Small intestine (tissue), 16 donors: ENCODE results near the gene PLPP4. TPM values are rescaled to one million over a fixed set of nuclear protein-coding genes. Genes with fewer than 3 reads are reported as not detected.

Experiments
- DNase-seq, 2 donors: peaks; one replicate each; pipeline versions ENCODE4 v3.0.0 to v3.0.0-alpha.2; 2013
- FAIRE-seq: peaks from 2 replicates; lab custom pipeline; 2012; peaks lifted over from hg19 to GRCh38; lab: Jason Lieb, UNC
- H3K27ac ChIP-seq, 3 donors: one replicate each; pipeline ENCODE4 v1.5.1; 2013; ENCODE audit warnings: low read length in 2 of 3, mild to moderate bottlenecking in 2 of 3, control low read depth in 1 of 3, inconsistent platforms in 1 of 3, low read depth in 1 of 3, moderate library complexity in 1 of 3
- H3K27me3 ChIP-seq, 3 donors: one replicate each; pipeline ENCODE4 v1.6.1; 2013; ENCODE audit warnings: low read length in 3 of 3, inconsistent platforms in 1 of 3; ENCODE audit not compliant: control insufficient read depth in 3 of 3, insufficient read depth in 3 of 3
- H3K36me3 ChIP-seq, 3 donors: one replicate each; pipeline ENCODE4 v1.6.1; 2013; ENCODE audit warnings: low read length in 3 of 3, inconsistent platforms in 1 of 3, low read depth in 1 of 3, mild to moderate bottlenecking in 1 of 3, moderate library complexity in 1 of 3; ENCODE audit not compliant: control insufficient read depth in 3 of 3, insufficient read depth in 2 of 3
- H3K4me1 ChIP-seq, 3 donors: one replicate each; pipeline ENCODE4 v1.6.1; 2013; ENCODE audit warnings: low read length in 2 of 3, inconsistent platforms in 1 of 3, low read depth in 1 of 3, mild to moderate bottlenecking in 1 of 3, moderate library complexity in 1 of 3; ENCODE audit not compliant: control insufficient read depth in 3 of 3, insufficient read depth in 2 of 3
- H3K4me3 ChIP-seq, 3 donors: one replicate each; pipeline ENCODE4 v1.5.1; 2013; ENCODE audit warnings: low read length in 3 of 3, control low read depth in 1 of 3, inconsistent platforms in 1 of 3, low read depth in 1 of 3, mild to moderate bottlenecking in 1 of 3, moderate library complexity in 1 of 3
- H3K9me3 ChIP-seq, 2 donors: one replicate each; pipeline ENCODE4 v1.6.1; 2013; ENCODE audit warnings: low read depth in 1 of 2, low read length in 1 of 2; ENCODE audit not compliant: control insufficient read depth in 2 of 2, insufficient read depth in 1 of 2
- WGBS, 3 donors: extraction: QIAGEN DNeasy Blood & Tissue Kit; methylation state at CpG; one replicate each; pipeline ENCODE4 v1.1.7; 2013; 5-methylcytosine and 5-hydroxymethylcytosine counted together
- long read RNA-seq, 10 donors: transcript quantifications; one replicate each; lab custom pipeline, GENCODE V29; 2026
- polyA plus RNA-seq, 4 donors: library from polyadenylated mRNA; stranded (reverse) in 3 of 4; unstranded in 1 of 4; fragments of 200-250 nt in 3 of 4; fragments of 120-200 nt in 1 of 4; gene quantifications; one replicate each; pipeline versions ENCODE4 v1.2.1 to v1.2.3, GENCODE V29; 2013
- donor health status: healthy with polysubstance abuse.
- donor health status: control.
- donor health status: control.
- donor health status: Bipolar disorder and iron deficiency.
- donor health status: healthy.

Gene PLPP4
- under 1 TPM in 1 of 4 donors, not detected in 3; 0.60 TPM for polyA plus RNA-seq
- long read RNA-seq, donor 1 = 0 reads
- long read RNA-seq, donor 2 = 0 reads
- long read RNA-seq, donor 3 = 0 reads
- long read RNA-seq, donor 4 = 0 reads
- long read RNA-seq, donor 5 = 0 reads
- long read RNA-seq, donor 6, partial matches to known transcripts = 0 of 1 reads
- long read RNA-seq, donor 6, other reads (novel, unspliced or antisense) = 0 of 1 reads
- long read RNA-seq, donor 7 = 0 reads
- long read RNA-seq, donor 8 = 0 reads
- long read RNA-seq, donor 9 = 0 reads
- long read RNA-seq, donor 10, partial matches to known transcripts = 0 of 2 reads
- long read RNA-seq, donor 10, other reads (novel, unspliced or antisense) = 0 of 2 reads

DNA sequence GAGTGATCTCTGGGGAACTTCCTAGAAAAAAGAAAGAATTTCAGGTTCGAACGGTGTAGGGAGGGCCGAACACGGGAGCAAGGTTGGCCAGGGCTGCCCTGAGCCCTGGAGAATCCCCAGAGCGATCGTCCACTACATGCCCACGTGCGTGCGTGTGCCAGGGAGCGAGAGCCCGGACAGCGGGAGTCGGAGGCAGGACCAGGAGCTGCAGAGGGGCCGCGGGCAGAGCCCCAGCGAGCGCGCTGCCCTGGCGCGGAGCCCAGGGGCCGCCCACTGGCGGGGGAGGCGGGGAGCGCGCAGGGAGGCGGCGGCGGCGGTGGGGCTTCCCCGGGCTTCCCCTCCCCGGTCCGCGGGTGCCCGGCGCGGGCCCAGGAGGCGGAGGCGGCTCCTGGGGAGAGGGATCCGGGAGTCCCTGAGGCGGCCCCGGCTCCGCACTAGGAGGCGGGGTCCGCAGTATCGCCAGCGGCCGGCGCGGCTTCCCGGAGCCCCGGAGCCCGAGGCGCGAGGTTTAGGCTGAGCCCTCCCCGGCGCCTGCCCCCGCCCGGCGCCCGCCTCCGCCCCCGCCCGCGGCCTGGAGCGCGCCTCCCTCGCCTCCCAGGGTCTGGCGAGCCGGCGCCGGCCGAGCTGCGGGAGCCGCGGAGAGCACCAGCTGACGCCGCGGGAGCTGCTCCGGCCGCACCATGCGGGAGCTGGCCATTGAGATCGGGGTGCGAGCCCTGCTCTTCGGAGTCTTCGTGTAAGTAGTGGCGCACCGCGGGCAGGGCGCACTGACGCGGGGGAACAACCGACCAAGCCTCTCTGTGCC is at the start of gene PLPP4:
PLPP4 (plus strand) TSS at position 602 of the 805 bp plus-strand sequence; CDS start at position 681, 79 bp downstream.
- H3K27me3 ChIP-seq = peaks cover 10 to 44% (median 22%) of the 10 kb centered on the region in 3 donors
- FAIRE-seq = no peak

DNA sequence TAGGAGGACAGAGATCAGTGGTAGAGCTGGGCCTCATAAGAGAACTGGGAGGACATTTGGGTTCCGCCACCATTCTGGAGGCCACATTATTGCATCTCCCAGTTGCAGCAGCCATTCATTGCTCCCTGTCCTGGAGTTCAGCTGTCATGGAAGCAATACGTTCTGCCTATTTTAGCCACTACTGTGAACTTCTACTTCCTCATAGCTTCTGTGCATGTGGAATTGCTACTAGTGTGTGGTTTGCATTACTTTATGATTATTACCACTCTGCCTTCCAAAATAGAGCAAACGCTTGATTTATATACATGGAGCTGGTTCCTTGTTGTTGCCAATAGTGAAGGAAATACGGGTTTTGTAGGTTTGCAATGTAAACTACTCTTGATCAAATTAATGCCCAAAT is 47.2 kb upstream of the PLPP4 start:
- Histone ChIP-seq H3K9me3 (no peaks in the 10 kb centered on the region), H3K27ac (no peak overlapping the region), H3K4me1 (no peaks in the 10 kb centered on the region), H3K27me3 (no peaks in the 10 kb centered on the region), H3K4me3 (no peak overlapping the region), H3K36me3 (no peaks in the 10 kb centered on the region)
- 74 to 84% (median 77%) methylated on average over 4 of the region's 4 CpGs for WGBS, 3 donors
- FAIRE-seq = no peak
- no peak for DNase-seq

More for the DNA sequence above, at the start of gene PLPP4:
- peak in 1 of 2 donors; percentile 36 for DNase-seq
- no peak within 1 kb of the TSS for H3K27ac ChIP-seq
- 1% methylated on average over 37 to 92 of the region's 92 CpGs for WGBS, 3 donors
- no peaks in the 10 kb centered on the region for H3K4me1 ChIP-seq
- no peaks in the 10 kb centered on the region for H3K36me3 ChIP-seq
- no peaks in the 10 kb centered on the region for H3K9me3 ChIP-seq
- H3K4me3 ChIP-seq = peak within 1 kb of the TSS in 2 of 3 donors; percentile 18 to 36

DNA sequence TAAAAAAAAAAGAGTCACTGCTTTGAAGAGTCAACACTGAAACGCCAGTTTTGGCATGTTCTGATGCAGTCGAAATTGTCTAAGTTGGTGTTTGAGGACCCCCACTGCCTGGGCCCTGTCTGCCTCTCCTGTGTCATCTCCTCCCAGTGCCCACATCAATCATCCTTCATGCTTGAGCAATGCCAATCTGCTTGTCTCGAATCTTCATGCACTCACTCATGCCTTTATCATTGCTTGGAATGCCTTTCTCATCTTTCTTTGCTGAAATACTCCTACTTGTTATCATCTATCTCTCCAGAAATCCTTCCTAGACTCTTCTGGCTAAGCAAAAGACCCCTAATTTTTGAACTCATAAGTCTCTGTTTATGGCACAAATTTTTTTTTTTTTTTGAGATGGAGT is 42.1 kb upstream of the PLPP4 start:
- H3K9me3 ChIP-seq = no peaks in the 10 kb centered on the region
- H3K36me3 ChIP-seq = no peaks in the 10 kb centered on the region
- WGBS, 3 donors = 59 to 74% (median 60%) methylated on average over 3 of the region's 3 CpGs
- no peaks in the 10 kb centered on the region for H3K27me3 ChIP-seq
- DNase-seq = no peak
- no peaks in the 10 kb centered on the region for H3K4me1 ChIP-seq
- no peak overlapping the region for H3K4me3 ChIP-seq
- no peak overlapping the region for H3K27ac ChIP-seq
- FAIRE-seq = no peak

DNA sequence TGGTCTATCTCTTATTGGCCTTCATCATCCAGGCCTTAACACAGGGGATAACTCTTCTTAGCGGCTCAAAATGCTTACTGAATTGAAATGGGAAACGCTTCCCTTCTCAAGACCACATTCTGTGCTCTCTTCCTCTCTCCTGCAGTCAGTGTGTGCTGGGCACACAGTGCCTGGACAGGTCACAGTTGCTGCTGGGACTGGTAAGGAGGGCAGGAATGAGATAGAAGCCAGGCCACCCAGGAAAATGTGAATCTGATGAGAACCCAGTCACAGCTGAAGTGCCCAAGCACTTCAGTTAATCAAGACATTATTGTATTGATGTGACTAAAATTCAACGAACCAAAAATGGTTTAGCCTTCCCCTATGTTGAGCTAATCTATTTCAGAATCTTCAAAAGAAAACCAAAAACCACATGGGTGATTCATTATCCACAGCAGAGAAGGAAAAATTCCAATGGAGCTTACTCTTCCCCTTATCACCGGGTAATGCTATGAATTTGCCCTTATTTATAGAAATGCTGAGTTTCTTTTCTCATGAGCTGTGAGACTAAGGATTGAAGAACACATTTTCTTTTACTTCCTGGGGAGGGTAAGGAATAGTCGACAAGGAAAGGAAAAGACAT is 41.2 kb upstream of the PLPP4 start:
- DNase-seq = no peak
- no peaks in the 10 kb centered on the region for H3K27me3 ChIP-seq
- WGBS, 3 donors = 76 to 79% (median 78%) methylated on average over 5 of the region's 5 CpGs
- no peaks in the 10 kb centered on the region for H3K4me1 ChIP-seq
- no peak overlapping the region for H3K4me3 ChIP-seq
- no peaks in the 10 kb centered on the region for H3K9me3 ChIP-seq
- no peaks in the 10 kb centered on the region for H3K36me3 ChIP-seq
- FAIRE-seq = no peak
- H3K27ac ChIP-seq = no peak overlapping the region

DNA sequence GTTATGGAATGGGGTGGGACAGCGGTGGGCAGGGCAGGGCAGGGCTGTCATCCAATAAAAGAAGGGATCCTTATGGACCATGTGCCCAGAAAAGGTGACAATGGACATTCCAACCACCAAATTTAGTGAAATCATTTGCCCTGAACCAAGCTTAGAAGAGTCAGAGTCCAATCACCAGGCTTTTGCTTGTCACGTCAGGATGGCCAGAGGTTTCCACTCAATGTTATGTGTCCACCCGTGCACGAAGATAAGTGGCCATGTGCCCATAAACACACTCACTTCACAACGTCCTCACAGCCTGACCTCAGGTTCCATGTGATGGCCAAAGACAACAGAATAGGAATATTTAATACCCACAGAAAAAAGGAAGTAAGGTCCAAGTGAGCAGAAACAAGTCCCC is 36.6 kb upstream of the PLPP4 start:
- Histone ChIP-seq H3K4me3 (no peak overlapping the region), H3K36me3 (no peaks in the 10 kb centered on the region), H3K9me3 (no peaks in the 10 kb centered on the region), H3K27ac (no peak overlapping the region), H3K27me3 (no peaks in the 10 kb centered on the region), H3K4me1 (no peaks in the 10 kb centered on the region)
- WGBS, 3 donors = 53 to 71% (median 65%) methylated on average over 5 of the region's 5 CpGs
- FAIRE-seq (no peak), DNase-seq (no peak)

DNA sequence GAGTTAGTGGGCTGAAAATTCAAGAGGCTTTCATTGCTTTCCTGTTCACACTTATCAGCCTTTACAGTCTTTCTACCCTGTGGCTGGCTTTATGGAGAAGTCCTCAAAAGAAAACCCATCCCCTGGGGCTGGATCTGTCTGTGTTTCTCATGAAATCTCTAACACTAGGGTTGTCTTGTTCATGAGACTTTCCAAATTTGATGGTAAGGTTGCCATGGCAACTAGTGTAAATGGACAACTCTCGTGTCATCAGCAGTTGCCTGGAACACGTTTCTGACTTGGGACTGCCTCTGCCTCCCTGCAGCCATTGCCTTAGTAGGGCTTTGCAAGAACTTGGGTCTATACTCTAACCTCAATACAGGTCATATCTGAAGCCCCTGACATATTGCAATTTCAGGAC is 35.8 kb upstream of the PLPP4 start:
- H3K9me3 ChIP-seq = no peaks in the 10 kb centered on the region
- H3K27me3 ChIP-seq = no peaks in the 10 kb centered on the region
- H3K4me1 ChIP-seq = no peaks in the 10 kb centered on the region
- no peak for DNase-seq
- FAIRE-seq = no peak
- H3K27ac ChIP-seq = no peak overlapping the region
- whole genome bisulfite sequencing, 3 donors = 16 to 31% (median 23%) methylated on average over 2 of the region's 2 CpGs
- no peak overlapping the region for H3K4me3 ChIP-seq
- H3K36me3 ChIP-seq = no peaks in the 10 kb centered on the region

DNA sequence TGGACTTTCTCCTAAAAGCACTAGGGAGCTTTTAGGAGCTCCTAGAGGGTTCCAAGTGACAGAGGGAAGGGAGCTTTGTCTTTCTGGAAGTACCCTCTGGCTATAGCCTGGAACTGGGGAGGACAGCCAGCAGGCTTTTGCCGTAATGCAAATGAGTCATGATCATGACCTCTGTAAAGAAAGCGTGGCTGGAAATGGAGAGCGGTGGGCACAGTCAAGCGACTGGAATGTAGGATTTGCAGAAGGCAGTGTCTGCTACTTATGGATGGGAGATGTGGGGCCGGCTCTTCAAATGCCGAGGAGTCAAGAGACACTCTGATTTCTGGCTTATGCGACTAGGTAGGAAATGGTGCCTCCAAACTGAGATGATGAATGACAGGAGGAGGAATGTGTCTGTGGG is 34.6 kb upstream of the PLPP4 start:
- H3K4me1 ChIP-seq = no peaks in the 10 kb centered on the region

DNA sequence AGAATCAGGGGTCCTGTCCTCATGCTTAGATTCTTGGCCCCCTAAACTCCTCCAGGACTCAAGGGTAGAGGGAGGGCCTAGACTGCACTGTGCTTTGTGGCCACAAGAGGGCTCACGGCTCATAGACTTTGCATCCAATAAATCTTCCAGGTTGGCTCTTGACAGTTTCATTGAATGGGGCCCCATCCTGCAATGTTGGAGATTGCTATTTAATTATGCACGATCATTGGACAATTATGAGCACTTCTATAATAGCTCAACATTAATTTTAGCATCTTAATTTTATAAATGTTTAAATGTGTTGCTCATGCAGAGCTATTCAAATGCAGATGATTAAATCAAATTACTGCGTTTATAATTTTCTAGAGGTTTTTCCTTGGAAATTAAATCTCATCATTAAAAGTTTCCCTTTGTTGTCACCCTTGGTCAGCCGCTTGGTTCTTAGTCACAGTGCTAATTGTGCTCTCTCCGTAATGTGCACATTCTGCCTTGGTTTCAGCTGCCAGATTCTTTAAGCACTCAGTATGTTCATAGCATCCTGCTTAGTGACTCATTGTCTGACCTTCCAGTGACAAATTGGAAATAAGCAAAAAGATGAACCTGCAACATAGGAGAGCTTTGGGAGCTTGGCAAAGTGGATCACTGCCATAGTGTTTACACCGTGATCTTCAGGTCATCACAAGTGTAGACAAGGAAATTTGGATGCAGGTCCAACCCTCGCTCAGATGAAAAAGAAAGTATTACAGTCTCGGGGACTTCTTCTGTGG is 33.4 kb upstream of the PLPP4 start:
- Histone ChIP-seq H3K4me1 (no peaks in the 10 kb centered on the region), H3K27me3 (no peaks in the 10 kb centered on the region), H3K4me3 (no peak overlapping the region), H3K36me3 (no peaks in the 10 kb centered on the region), H3K27ac (no peak overlapping the region), H3K9me3 (no peaks in the 10 kb centered on the region)
- DNase-seq (peak; percentile 54 to 71), FAIRE-seq (no peak)
- 52 to 59% (median 57%) methylated on average over 8 of the region's 8 CpGs for whole genome bisulfite sequencing, 3 donors

More for the DNA sequence above, 34.6 kb upstream of the PLPP4 start:
- WGBS, 3 donors = 80 to 88% (median 84%) methylated on average over 7 of the region's 7 CpGs
- Histone ChIP-seq H3K27ac (no peak overlapping the region), H3K27me3 (no peaks in the 10 kb centered on the region), H3K4me3 (no peak overlapping the region), H3K9me3 (no peaks in the 10 kb centered on the region), H3K36me3 (no peaks in the 10 kb centered on the region)
- DNase-seq (no peak), FAIRE-seq (no peak)
